Stomach smooth muscle (tissue), 2 donors: ENCODE data around the gene BCAM.

ENCODE experiments used
- H3K27ac ChIP-seq: one replicate; pipeline ENCODE4 v1.7.0; 2013; ENCODE audit warnings: mild to moderate bottlenecking, low read length, inconsistent platforms
- H3K27me3 ChIP-seq, 2 donors: one replicate each; pipeline ENCODE4 v1.7.0; 2013; ENCODE audit warnings: low read length in 2 of 2; ENCODE audit not compliant: insufficient read depth in 2 of 2, control insufficient read depth in 1 of 2
- H3K36me3 ChIP-seq, 2 donors: one replicate each; pipeline ENCODE4 v1.7.0; 2013; ENCODE audit warnings: low read length in 2 of 2; ENCODE audit not compliant: control insufficient read depth in 2 of 2, insufficient read depth in 2 of 2
- H3K4me1 ChIP-seq: one replicate; pipeline ENCODE4 v1.7.0; 2013; ENCODE audit warnings: low read length; ENCODE audit not compliant: control insufficient read depth, insufficient read depth
- H3K4me3 ChIP-seq, 2 donors: one replicate each; pipeline ENCODE4 v1.7.0; 2013; ENCODE audit warnings: low read length in 2 of 2
- H3K9ac ChIP-seq, 2 donors: one replicate each; pipeline ENCODE4 v1.7.0; 2013; ENCODE audit warnings: low read length in 2 of 2, mild to moderate bottlenecking in 1 of 2
- H3K9me3 ChIP-seq, 2 donors: one replicate each; pipeline ENCODE4 v1.7.0; 2013; ENCODE audit warnings: low read length in 2 of 2; ENCODE audit not compliant: control insufficient read depth in 2 of 2
- donor health status: healthy.
- donor health status: Pancreatic carcinoma.

Gene BCAM

DNA sequence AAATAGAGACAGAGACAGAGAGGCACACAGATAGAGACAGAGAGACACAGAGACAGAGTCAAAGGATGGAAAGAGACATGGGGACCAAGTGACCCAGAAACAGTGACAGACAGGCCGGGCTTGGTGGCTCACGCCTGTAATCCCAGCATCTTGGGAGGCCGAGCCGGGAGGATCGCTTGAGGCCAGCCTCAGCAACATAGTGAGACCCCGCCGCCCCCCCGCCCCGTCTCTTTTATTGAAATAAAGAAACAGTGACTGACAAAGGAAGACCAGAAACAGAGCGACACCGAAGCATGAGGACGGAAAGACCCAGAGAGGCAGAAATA lies 36.3 kb downstream of the BCAM start:
- Histone ChIP-seq H3K4me1 (peaks cover 45% of the 10 kb centered on the region), H3K9me3 (no peaks in the 10 kb centered on the region), H3K36me3 (no peaks in the 10 kb centered on the region), H3K27ac (peak overlapping the region; percentile 60), H3K9ac (peak overlapping the region; percentile 68 to 72), H3K27me3 (no peaks in the 10 kb centered on the region), H3K4me3 (peak overlapping the region; percentile 85 to 89)

DNA sequence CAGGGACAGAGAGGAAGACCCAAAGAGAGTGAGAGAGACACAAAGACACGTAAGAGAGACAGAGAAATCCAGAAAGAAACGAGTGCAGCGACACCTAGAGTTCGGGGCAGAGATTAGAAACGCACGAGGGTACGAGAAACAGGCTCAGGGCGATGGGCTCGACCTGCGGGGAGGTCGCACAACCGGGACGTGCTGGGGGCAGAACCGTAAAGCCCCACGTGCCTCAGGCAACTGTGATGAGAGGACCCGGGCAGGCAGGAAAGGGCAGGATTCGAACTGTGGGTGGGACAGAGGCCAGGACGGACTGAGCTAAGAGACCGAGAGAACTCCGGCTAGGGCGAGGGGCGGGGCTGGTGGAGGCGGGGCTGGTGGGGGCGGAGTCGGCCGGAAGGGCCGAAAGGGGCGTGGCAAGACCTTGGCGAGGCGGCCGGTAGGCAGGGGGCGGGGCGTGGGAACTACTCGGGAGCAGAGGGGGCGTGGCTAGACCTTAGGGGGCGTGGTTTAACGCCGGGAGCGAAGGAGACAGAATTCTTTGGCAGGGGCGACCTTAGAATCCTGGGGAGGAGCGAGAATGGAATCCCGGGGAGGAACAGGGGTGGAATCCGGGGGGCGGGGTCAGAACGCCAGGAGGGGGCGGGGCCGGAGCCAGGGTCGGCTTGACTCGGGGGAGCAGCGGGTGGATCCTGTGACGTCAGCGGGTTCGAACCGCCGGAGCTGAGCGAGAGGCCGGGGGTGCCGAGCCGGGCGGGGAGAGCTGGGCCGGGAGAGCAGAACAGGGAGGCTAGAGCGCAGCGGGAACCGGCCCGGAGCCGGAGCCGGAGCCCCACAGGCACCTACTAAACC lies 36.9 kb downstream of the BCAM start, which contains the start of gene NECTIN2:
Gene NECTIN2, plus strand, starts transcription at position 686 of the 843 bp plus-strand sequence. CDS start 229 bp downstream, outside the sequence.
- no peaks in the 10 kb centered on the region for H3K27me3 ChIP-seq

DNA sequence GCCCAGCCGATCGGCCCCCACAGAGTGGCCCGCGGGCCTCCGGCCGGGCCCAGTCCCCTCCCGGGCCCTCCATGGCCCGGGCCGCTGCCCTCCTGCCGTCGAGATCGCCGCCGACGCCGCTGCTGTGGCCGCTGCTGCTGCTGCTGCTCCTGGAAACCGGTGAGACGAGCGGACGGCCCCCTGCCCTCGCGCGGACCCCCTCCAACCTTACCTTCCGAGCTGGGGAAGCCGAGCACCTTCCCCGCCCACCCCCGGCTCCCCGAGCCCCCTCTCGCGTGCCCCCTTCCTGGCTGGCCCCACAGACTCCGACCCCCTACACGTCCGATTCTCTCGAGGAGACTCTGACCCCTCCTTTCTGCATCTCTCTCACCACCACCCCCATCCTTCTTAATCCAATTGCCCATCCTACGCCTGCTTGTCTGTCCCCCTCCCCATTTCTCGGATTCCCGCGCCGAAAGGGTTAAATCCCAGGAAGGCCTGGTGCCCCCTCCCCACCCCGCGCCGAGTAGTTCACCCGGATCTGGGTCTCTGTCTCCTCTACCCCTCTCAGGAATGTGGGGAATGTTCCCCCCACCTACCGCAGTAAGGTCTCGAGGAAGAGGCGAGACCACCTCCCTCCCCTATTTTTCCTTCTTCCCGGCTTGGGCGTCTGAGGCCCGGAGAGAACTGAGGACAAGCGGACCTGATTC lies 37.7 kb downstream of the BCAM start:
- peaks cover 48% of the 10 kb centered on the region for H3K4me1 ChIP-seq
- peaks cover 0 to 2% of the 10 kb centered on the region in 2 donors for H3K36me3 ChIP-seq
- H3K9me3 ChIP-seq = no peaks in the 10 kb centered on the region
- peak overlapping the region; percentile 93 to 98 for H3K9ac ChIP-seq
- peak overlapping the region; percentile 90 for H3K27ac ChIP-seq
- H3K4me3 ChIP-seq = peak overlapping the region; percentile 89 to 96
- H3K27me3 ChIP-seq = no peaks in the 10 kb centered on the region

More for the DNA sequence above, 36.9 kb downstream of the BCAM start, which contains the start of gene NECTIN2:
- Histone ChIP-seq H3K36me3 (no peaks in the 10 kb centered on the region), H3K4me3 (peak within 1 kb of the TSS; percentile 89 to 96), H3K9ac (peak within 1 kb of the TSS; percentile 93 to 98), H3K9me3 (no peaks in the 10 kb centered on the region), H3K27ac (peak within 1 kb of the TSS; percentile 90), H3K4me1 (peaks cover 45% of the 10 kb centered on the region)

DNA sequence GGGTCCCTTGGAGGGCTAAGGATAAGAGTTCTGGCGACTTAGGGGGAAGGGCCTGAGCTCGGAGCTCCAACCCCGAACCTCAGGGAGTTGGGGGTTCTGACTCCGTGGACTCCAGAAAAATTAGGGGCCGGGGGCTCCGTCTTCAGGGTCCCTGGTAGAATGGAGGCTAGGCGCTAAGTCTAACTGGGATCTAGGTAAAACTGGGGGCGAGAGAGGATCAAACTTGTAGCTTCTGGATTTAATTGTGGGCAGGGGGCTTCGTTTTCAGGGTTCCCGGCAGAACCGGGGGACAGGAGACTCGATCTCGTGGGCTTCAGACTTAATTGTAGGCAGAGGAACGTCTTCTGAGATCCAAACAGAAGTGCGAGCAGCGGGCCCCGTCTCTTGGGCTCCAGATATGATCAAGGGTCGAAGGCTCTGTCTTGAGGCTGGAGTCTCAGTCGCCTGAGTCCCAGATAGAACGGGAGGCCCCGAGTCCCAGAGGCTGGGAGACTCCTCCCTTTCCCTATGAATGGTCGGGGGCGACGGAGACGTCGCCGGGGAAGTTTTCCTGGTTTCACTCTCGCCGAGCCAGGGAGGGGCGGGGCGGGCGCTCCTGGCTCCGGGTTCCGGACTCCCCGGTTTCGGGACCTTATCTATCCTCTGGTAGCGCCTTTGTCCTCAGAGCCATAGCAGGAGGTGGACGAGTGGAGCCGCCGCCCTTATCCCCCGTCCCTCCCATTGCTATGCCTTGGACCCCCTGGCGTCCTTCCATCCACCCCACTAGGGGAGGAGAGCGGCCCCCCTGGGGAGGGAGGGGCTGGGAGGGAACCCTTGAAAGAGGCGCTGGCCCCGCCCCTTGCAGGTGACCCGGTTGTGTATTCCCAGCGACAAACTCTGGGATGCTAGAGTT lies 38.5 kb downstream of the BCAM start:
- H3K27ac ChIP-seq = peak overlapping the region; percentile 90
- H3K27me3 ChIP-seq = no peaks in the 10 kb centered on the region
- peaks cover 50% of the 10 kb centered on the region for H3K4me1 ChIP-seq
- peak overlapping the region; percentile 89 to 96 for H3K4me3 ChIP-seq
- peak overlapping the region; percentile 90 to 98 for H3K9ac ChIP-seq
- H3K9me3 ChIP-seq = no peaks in the 10 kb centered on the region
- peaks cover 0 to 2% of the 10 kb centered on the region in 2 donors for H3K36me3 ChIP-seq

DNA sequence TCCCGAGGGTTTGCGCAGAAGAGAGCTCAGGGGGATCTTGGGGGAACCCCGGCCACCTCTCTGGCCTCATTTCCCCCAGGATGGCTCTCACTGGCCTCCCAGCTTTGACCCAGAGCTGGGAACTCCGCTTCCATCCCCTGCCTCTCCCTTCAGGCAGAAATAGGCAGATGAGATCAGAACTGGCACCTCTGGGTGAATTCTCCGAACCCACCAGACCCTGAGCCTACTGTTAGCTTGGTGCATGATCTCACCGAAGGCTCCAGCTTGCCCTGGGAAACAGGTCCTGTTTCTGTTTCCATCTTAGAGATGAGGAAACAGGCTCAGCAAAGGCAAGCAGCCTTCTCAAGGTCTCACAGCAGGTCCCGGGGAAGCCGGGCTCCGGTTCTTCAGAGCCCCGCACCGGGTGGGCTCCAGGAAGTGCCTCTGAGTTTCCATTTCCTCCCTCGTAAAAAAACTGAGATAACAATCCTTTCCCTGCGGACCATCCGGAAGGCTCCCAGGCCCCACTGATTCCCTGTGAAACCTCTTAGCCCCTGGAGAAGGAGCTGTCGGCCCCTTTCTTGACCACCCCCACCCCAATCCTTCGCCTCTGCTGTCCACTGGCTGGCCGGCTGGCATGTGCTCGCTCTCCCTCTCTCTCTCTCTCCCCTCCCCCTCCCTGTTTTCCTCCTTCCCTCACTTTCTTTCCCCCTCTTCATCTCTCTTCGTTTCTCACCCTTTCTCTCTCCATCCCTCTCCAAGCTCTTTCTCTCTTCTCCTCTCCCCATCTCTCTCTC lies 39.3 kb downstream of the BCAM start:
- no peaks in the 10 kb centered on the region for H3K27me3 ChIP-seq
- H3K4me3 ChIP-seq = peak overlapping the region; percentile 89 to 96
- H3K4me1 ChIP-seq = peaks cover 50% of the 10 kb centered on the region
- H3K36me3 ChIP-seq = peaks cover 0 to 2% of the 10 kb centered on the region in 2 donors
- peak overlapping the region; percentile 90 for H3K27ac ChIP-seq
- no peaks in the 10 kb centered on the region for H3K9me3 ChIP-seq
- peak overlapping the region; percentile 64 to 98 for H3K9ac ChIP-seq

DNA sequence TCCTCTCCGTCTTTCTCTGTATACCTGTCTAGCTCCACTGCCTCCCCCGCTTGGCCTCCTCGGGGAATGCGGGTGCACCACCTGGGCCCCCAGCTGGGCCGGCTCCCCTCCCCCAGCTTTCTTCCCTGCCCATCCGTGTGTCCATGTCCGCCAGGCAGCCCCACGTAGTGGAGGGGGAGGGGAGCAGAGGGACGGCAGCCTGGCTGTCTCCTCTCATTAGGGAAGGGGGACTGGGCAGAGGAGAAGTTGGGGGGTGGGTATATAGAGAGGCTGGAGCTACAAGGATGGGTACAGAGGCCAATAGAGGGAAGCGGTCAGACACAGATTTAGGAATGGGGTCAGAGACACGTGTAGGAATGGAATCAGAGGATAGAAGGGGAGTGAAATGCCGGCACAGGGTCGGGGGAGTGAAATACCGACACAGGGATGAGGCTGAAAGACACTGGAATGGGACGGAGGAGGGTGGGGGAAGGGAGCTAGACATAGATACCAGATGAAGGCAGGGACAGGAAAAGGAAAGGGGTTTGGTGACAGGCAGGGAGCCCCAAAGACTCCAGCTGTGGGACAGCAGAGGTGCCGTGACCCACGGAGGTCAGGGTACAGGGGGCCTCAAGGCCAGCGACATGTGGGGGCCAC lies 40.0 kb downstream of the BCAM start:
- H3K36me3 ChIP-seq = peaks cover 0 to 2% of the 10 kb centered on the region in 2 donors
- H3K27me3 ChIP-seq = no peaks in the 10 kb centered on the region
- H3K27ac ChIP-seq = peak overlapping the region; percentile 90
- H3K4me3 ChIP-seq = peak overlapping the region; percentile 89 to 96
- H3K4me1 ChIP-seq = peaks cover 50% of the 10 kb centered on the region
- H3K9ac ChIP-seq = peak overlapping the region; percentile 64 to 98
- H3K9me3 ChIP-seq = no peaks in the 10 kb centered on the region

DNA sequence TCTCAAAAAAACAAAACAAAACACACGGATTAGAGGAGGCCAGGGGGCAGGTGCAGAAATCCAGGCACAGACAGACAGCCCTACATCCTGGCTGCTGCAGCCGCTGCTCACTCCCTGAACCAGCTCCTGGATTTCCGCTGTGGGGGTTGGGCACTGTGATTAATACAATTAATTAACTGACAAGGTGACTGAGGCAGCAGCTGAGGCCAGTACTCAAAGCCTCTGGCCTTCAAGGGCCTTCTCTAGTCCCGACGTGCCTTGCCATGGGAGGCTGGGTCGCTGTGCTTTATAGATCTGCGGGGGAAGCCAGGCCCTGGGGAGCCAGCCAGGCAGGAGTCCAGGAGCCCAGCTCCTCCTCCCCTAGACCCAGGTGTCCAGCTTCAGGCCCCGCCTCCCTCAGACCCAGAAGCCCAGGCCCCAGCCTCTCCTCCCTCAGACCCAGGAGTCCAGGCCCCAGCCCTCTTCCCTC lies 41.8 kb downstream of the BCAM start:
- Histone ChIP-seq H3K4me3 (no peak overlapping the region), H3K27me3 (no peaks in the 10 kb centered on the region), H3K36me3 (peaks cover 0 to 2% of the 10 kb centered on the region in 2 donors), H3K27ac (no peak overlapping the region), H3K9me3 (no peaks in the 10 kb centered on the region), H3K4me1 (peaks cover 36% of the 10 kb centered on the region), H3K9ac (no peak overlapping the region)

DNA sequence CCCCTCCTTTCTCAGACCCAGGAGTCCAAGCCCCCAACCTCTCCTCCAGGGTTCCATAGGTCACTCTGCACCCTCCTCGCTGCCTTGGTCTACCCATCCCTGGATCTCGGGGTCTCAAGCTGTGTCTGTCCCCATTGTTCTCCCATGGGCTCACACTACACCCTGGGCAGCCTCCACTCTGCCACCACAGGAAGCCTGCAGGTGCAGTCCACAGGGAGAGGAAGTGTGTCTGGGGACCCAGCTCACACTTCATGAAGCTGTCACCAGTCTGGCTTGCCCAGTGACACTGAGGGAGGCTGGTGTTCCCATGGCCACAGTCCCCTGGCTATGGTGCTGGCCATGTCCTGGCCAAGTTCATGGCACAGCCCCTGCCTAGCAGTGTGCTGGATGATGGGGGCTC lies 42.5 kb downstream of the BCAM start:
- Histone ChIP-seq H3K27me3 (no peaks in the 10 kb centered on the region), H3K9me3 (no peaks in the 10 kb centered on the region), H3K4me3 (no peak overlapping the region), H3K36me3 (peaks cover 0 to 4% of the 10 kb centered on the region in 2 donors), H3K4me1 (peaks cover 35% of the 10 kb centered on the region), H3K9ac (no peak overlapping the region), H3K27ac (no peak overlapping the region)

DNA sequence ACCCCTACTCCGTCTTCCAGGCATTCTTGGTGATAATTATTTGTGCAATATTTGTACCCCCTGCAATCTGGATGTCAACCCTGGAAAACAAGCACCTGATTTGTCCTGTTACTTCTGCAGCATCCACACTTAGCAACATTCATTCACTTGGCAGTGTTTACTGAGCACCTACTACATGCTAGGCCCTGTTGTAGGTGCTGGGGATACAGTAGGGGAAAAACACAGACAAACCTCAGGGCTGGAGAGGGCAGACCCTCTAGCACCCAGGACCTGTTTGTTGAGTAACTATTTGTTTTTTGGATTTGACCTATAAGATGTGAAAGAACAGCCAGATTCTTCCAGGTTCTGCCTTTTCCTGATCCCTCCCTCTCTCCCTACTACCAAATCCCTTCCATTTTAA lies 46.7 kb downstream of the BCAM start:
- Histone ChIP-seq H3K4me1 (peaks cover 8% of the 10 kb centered on the region), H3K36me3 (peaks cover 0 to 8% of the 10 kb centered on the region in 2 donors), H3K9ac (no peak overlapping the region), H3K27me3 (no peaks in the 10 kb centered on the region), H3K27ac (no peak overlapping the region), H3K4me3 (no peak overlapping the region), H3K9me3 (no peaks in the 10 kb centered on the region)
